Breast epithelium (tissue), 3 donors: ENCODE results near the gene SNRPB.

Experiments used
- CTCF ChIP-seq, 3 donors: fragments of 450-650 bp; IDR thresholded peaks; one replicate each; pipeline ENCODE4 v1.5.1; 2016 to 2017; ENCODE audit warnings: antibody characterized with exemption in 3 of 3, mild to moderate bottlenecking in 3 of 3, moderate library complexity in 3 of 3
- POLR2A ChIP-seq: fragments of 450-650 bp; IDR thresholded peaks from one replicate; pipeline ENCODE4 v1.6.1; 2016; ENCODE audit warnings: antibody characterized with exemption, mild to moderate bottlenecking, moderate library complexity
- POLR2AphosphoS5 ChIP-seq, 3 donors: sonication (generic); formaldehyde crosslinking; IDR thresholded peaks; one replicate each; pipeline ENCODE4 v1.6.1; 2017; ENCODE audit warnings: antibody characterized with exemption in 3 of 3

- no peak for TF ChIP-seq POLR2A
- TF ChIP-seq CTCF (IDR thresholded peaks at IDR 0.05): no peak
- TF ChIP-seq POLR2AphosphoS5 (IDR thresholded peaks at IDR 0.05): no peak
Measured at GRCh38 chr20:2418388-2418787, 52.2 kb downstream of the SNRPB start.
